Ramos (cell line): ENCODE results near the gene TMEM147.

Experiments used
- in situ Hi-C: fragments of 300-500 bp; cut with MboI; formaldehyde crosslinking; loops from one replicate; pipeline ENCODE4 v1.14.3; 2022; ENCODE audit warnings: low sequenced_read_pairs; ENCODE audit not compliant: unreplicated experiment

TMEM147 gene

GRCh38 chr19:35544110-35544802, 1.2 kb upstream of the TMEM147 start:
- in situ Hi-C loops, result no loop called here

- in situ Hi-C loops, result no loop called here
Measured at GRCh38 chr19:35545855-35546381, 492 bp downstream of the TMEM147 start.

GRCh38 chr19:35546532-35546931, 1.1 kb downstream of the TMEM147 start:
- in situ Hi-C loops, result no loop called here

GRCh38 chr19:35549174-35549788, 3.9 kb downstream of the TMEM147 start:
- in situ Hi-C loops, result no loop called here

DNA sequence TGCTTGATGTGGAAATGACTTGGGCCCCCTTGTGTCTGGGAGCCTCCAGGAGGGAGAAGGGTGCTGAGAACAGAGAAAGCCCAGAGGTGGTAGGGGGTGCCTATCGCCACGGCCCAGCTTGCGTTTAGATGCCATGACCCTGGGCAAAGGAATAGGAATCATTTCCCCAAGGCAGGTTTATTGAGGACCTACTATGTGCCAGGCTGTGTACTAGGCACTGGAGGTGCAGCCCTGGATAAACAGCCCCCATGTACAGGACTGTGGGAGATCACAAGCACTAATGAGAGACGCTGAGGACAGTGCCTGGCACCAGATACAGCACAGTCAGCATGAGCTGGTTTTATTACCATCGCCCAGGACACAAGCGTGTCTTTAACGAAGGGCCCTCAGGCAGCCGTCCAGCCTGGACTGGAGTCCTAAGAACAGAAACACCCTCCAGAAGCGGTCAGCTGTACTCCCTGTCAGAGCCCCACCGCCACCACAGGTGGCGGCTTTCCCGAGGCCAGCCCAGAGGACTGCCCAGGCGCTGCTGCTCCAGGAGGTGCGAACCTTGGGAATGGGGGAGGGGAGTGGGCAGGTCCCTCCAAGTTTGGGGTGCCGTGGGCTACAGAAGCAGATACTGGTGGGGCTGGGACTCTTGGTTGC, 4.6 kb downstream of the TMEM147 start:
- in situ Hi-C loops, result no loop called here

DNA sequence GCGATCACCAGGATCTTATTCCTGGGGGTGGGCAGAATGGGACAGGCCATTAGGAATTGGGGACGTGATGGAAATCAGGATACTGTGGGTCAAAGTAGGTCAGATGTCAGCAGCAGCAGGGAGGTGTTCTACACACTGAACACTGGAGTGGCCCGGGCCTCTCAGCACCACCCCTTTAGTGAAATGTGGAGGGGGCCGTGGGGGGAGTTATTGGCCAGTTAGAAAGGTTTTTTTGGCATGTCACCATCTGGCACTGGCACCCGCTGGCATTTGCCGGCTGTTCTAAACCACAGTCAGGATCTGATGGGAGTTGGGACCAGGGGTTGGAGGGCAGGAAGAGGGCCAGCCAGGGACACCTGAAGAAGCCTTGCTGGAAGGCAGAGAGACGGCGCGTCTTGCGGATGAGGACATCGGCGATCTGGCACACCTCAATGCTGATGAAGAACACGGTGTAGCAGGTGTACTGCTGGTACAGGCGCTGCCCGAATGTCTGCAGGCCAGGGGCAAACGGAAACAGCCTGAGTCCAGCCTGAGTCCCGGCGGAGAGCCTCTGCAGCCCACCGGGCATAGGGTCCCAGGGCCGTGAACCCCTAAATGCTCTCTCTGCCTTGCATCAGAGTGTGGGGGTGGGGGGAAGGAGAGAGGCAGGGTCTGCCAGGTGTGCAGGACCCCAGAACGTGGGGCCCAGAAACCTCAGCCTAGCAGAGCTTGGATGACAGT, 5.8 kb downstream of the TMEM147 start:
- in situ Hi-C loops, result no loop called here

GRCh38 chr19:35552534-35553384, 7.3 kb downstream of the TMEM147 start:
- in situ Hi-C loops, result no loop called here

DNA sequence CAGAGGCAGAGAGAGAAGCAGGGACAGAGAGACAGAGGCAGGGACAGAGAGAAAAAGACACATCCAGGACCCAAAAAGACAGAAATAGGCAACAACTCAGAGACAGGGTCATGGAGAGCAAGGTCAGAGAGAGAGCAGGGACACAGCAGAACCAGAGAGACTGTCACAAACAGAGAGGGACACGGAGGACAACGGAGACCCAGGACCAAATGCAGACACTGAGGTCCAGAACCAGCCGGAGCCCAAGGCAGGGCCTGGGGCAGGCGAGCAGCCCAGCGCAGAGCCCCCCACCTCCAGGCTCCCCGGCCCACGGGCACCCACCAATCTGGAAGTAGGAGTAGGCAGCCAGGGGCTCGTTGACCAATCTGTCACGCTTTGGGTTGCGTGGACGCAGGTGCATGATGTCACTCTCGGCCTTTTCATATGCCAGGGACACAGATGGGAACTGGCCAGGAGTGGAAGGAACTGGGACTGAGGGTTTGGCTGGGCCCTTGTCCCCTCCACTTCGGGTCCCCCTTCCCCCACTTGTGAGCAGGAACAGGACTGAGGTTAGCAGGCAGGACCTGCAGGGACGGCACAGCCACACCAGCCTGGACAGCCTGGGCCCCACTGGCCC, 8.1 kb downstream of the TMEM147 start:
- in situ Hi-C loops, result no loop called here

GRCh38 chr19:35554076-35554475, 8.7 kb downstream of the TMEM147 start:
- in situ Hi-C loops, result no loop called here

DNA sequence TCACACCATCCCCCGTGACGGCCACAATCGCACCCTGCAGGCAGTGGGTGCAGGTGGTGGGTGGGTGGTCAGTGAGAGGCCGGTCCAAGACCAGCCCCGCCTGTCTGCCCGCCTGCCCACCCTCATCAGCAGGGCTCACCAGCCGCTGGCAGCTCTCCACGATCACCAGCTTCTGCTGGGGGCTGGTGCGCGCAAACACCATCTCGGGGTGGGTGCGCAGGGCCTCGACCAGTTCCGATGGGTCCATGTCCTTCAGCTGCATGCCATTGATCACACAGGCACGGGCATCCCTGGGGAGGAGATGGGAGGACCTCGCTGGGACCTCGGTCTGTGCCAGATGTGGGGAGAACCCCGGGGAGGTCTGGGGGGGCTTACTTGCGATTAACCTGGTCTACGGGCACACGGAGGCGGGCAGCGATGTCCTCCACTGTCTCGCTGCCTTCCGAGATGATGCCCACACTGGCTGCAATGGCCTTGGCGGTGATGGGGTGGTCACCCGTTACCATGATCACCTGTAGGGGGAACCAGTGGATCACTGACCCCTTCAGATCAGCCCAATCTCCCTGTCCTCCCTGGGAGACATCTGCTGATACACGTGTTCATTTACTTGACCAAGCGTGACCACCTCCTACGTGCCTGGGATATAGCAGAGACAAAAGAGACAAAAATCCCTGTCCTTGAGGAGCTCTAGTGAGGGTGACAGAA, 10.0 kb downstream of the TMEM147 start:
- in situ Hi-C loops, result no loop called here

GRCh38 chr19:35556025-35556590, 10.7 kb downstream of the TMEM147 start:
- in situ Hi-C loops, result no loop called here

DNA sequence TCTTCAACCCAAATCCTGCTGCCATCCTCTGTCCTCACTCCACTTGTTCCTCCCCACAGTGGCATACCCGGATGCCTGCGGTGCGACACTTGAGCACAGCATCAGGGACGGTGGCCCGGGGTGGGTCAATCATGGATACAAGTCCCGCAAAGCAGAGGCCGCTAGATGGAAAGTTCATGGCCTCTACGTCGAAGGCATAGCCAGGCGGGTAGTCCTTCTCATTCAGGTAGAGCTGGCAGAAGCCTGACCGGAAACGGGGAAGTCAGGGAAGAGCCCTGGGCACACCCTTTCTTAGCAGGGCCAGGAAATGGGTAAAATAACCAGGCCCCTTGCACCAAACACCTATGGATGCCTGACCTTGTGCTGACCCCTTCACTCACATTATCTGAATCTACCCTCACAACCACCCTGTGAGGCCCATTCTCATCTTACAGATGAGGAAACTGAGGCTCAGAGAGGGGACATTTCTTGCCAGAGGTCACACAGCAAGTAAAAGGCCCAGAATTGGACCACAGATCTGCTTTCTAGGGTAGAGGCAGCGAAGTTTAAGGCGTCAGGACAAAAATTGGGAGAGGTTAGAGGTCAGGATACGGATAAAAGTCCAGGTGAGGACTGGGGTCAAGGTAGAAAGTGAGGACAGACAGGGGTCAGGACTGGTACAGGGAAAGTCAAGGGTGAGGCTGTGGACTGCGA, 11.6 kb downstream of the TMEM147 start:
- in situ Hi-C loops, result no loop called here

GRCh38 chr19:35557539-35558399, 12.3 kb downstream of the TMEM147 start:
- in situ Hi-C loops, result no loop called here

- in situ Hi-C loops, result no loop called here
Measured at GRCh38 chr19:35558400-35559280, 13.2 kb downstream of the TMEM147 start.

DNA sequence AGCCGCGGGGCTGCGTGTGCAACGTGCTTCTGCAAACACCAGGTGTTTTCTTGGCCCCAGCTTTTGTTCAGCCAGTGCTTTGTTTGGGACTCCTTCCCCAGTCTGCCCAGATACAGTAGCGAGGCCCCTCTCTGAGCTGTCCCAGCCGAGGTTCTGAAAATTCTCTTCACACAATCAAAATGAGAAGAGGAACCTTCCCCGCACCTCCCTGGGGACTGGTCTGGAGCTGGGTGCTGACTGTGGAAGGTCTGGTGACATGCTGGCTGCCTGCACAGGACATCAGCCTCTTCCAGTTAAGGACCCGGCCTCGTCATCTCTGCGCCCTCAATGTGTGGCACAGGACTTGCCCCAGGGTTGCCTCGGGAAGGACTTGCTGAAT, 13.8 kb downstream of the TMEM147 start:
- in situ Hi-C loops, result no loop called here

- in situ Hi-C loops, result no loop called here
Measured at GRCh38 chr19:35559781-35560180, 14.4 kb downstream of the TMEM147 start.
